ENCODE results near the gene NPL.

- TF ChIP-seq EP300 (IDR thresholded peaks at IDR 0.05; ENCODE audit: low read depth) = no peak
- peak; percentile 56 to 70 (median 62) for TF ChIP-seq CTCF (IDR thresholded peaks at IDR 0.05)
- TF ChIP-seq POLR2AphosphoS5 (IDR thresholded peaks at IDR 0.05) = no peak
These were observed 3.2 kb upstream of the NPL start for GRCh38 chr1:182786223-182786994.
